ENCODE measurements around the gene CRAT.

Gene CRAT

DNA sequence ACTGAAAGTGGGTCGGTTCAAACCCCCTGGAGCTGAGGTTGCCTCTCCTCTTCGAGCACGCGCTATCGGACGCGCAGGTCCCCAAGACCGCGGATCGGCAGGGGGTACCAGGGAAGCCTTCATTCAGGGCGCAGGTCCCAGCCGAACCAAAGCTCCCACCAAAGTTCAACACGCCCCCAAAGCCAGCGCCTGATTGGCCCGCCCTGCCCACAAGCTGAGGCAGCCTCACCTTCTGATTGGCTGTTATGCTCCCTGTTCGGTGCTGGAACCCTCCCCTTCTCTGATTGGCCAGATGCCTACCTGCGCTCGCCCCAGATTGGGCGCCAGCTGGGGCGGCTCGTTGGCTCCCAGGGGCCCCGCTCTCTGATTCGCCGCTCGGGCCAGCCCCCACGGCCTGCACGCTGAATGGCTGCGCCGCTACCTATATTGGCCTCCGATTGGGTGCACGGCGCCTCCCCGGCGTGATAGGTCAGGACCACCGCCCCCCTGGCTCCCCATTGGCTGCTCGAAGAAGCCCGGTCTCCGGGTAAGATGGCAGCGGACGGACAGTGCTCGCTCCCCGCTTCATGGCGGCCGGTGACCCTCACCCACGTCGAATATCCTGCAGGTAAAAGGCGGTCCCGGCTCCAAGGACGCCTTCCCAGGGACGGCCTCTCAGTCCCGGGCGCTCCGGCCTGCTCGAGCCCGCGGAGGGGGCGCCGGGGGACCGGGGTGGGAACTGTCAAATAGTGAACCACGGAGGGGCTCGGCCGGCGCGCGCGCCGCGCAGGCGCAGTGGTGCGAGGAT lies 29.8 kb downstream of the CRAT start, which contains the start of gene DOLPP1:
Gene DOLPP1 (plus strand): TSS at position 511 of the 787 bp plus-strand sequence. CDS start 21 bp downstream, at position 532.
- DNase-seq, result peak; percentile 98 to 99

DNA sequence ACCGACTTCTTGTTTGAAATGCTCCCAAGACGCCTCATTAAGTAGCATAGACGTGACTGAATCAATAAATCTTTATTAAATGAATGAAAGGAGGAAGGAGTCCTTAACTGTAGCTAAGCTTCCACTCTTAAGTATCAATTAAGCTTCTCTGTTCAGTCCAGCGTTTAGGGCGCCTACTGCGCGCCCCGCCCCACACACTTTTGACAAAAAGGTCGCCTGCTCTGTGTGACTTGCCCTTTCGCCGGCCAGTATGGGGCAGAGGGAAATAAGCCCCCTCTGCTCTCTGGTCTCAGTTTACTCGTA lies 30.3 kb downstream of the CRAT start:
- no peak for DNase-seq

DNA sequence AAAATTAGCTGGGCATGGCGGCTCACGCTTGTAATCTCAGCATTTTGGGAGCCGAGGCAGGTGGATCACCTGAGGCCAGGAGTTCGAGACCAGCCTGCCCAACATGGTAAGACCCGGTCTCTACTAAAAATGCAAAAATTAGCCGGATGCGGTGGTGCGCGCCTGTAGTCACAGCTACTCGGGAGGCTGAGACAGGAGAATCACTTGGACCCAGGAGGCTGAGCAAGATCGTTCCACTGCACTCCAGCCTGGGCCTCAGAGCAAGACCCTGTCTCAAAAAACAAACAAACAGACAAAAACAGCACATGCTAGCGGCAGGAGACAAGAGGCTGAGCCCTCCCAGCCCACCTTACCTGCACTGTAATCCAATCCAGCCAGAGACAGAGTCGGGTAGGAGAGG lies 30.8 kb downstream of the CRAT start:
- DNase-seq, result no peak

DNA sequence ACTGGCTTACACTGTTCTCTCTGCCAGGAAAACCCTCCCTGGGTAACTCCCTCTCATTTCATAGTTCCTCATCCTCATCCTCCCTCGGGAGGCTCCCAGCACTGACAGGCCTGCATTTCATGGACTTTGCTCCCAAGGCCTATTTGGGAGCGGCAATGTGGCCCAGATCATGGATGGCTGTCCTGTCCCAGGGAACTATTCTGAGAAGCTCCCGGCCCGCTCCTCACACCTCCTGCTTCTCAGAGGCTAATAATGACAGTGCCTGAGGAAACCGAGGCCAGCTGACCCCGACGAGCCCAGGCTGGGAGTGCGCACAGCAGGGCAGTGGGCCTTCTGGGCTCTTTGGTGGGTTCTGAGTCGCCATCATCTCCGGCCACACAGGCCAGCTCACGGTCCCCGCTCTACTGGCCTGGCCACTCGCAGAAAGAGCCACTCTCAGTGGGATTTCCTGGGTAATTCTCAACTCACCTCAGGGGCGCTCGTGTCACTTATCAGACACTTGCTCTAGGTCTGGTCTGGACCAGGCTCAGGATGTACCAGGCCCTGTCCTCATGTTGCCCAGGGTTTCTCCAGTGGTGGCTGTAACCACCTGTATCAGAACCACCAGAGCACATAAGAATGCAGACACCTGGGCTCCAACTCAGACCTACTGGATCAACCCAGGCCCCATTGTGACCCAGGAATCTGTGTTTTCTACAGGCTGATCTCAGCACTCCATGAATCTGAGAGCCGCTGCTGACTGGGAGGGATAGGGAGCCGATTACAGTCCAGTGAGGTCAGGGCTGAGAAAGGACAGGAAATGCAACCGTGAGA lies 31.7 kb downstream of the CRAT start:
- no peak for DNase-seq

DNA sequence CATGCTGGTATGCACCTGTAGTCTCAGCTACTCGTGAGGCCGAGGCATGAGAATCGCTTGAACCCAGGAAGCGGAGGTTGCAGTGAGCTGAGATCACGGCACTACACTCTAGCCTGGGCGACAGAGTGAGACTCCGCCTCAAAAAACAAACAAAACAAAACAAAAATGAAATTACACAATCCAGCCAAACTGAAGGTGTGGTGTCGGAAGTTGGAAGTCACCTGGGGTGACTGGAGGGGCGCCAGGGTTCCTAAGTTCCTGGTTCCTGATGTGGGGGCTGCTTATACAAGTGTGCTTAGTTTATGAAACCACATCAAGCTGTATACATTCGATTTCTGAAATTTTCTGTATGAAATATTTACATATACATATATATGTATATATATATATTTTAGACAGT lies 33.4 kb downstream of the CRAT start:
- no peak for DNase-seq

DNA sequence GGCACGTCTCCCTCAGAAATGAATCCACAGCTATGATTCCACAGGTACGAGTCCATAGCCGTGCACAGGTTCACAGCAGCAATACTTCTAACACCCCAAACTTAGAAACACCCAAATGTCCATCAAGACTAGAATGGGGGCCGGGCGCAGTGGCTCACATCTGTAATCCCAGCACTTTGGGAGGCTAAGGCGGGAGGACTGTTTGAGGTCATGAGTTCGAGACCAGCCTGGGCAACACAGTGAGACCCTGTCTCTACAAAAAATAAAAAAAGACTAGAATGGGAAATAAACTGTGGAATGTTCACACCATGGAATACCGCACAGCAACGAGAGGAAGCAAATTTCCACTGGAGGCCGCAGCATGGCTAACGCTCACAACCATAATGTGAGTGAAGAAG lies 34.0 kb downstream of the CRAT start:
- DNase-seq, result no peak

DNA sequence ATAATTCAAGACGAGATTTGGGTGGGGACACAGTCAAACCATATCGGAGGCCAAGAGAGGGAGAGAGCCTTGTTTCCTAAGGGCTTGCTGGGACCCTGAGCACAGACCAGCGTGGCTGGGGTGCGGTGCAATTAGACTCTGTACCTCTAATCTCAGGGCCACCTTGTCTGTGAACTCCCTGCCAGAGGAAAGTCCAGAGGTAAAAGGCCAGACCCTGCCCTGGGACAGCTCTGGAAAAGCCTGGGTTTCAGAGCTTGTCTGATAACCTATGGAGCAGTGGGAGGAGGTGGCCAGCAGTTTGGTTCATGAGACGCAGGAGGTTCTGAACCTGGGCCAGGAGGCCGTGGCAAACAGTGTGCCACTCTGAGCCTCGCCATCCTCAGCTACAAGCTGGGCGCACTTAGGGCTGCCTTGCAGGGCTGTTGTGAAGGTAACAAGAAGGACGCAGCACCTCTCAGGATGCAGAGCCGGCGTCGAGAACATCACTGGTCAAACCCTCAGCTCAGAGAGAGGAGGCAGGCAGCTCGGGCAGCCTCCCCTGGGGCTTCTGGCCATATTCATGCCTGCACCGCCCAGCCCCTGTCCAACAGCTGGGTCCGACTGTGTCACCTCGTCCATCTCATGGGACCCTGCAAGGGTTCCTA lies 34.5 kb downstream of the CRAT start:
- no peak for DNase-seq

DNA sequence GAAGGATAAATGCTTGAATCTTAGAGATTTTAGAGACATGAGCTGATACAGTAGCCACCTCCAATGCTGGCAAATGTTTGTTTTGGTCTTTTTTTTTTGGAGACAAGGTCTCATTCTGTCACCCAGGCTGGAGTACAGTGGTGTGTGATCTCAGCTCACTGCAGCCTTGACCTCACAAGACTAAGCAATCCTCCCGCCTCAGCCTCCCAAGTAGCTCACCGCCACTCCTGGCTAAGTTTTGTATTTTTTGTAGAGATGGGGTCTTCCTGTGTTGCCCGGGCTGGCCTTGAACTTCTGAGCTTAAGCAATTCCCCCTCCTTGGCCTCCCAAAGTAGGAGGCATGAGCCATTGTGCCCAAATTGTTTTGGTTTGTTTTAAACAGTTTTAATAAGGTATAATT lies 36.5 kb downstream of the CRAT start:
- no peak for DNase-seq

DNA sequence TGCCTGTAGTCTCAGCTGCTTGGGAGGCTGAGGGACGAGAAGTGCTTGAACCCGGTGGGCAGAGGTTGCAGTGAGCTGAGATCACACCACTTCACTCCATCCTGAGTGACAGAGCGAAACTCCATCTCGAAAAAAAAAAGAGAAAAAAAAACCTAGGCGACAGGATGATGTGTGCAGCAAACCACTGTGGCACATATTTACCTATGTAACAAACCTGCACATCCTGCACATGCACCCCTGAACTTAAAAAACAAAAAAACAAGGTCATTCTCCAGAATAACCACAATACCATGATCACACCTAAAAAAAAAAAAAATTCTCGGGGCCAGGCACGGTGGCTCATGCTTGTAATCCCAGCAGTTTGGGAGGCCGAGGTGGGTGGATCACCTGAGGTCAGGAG lies 37.2 kb downstream of the CRAT start:
- DNase-seq, result no peak

DNA sequence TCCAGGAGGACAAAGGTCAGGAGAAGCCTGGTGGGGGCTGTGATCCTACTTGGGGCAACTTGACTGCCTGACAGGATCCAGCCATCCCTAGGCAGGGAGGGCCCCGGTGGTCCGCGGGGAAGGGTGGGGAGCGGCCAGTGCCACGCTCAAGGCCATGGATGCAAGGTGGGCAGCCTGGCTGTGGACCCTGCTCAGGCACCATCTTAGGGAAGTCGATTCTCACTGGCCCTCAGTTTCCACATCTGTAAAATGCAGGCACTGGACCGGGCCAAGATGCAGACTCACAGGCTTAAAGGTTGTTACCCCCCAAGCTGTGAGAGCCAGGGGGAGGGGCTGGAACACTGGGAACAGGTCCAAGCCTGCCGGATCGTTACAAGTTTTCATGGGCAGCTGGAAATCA lies 38.4 kb downstream of the CRAT start:
- no peak for DNase-seq

DNA sequence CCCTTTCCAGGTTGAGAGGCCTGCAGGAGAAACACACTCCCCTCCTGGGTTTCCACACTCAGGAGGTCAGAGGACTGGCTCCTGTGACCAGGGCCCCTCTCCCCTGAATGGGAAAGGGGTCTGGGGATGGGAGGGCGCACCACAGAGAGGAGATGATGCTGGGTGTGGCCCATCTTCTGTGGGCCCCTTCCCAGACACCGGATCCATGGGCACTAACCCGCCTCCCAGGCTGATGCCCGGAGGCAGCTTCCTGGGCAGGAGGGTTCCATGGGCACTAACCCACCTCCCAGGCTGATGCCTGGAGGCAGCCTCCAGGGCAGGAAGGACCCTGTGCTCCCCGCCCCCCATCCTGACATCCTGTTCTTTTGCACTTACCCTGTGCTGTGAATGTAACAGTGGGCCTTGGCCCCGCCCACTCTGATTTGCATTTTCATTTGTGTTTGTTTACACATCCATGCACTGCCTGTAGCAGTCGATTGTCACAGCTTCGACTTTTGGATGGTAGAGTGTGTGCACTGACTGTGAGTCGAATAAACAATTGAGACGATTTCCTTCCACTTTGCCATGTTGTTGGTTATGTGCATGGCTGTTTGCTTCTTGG lies 39.0 kb downstream of the CRAT start:
- DNase-seq, result no peak

DNA sequence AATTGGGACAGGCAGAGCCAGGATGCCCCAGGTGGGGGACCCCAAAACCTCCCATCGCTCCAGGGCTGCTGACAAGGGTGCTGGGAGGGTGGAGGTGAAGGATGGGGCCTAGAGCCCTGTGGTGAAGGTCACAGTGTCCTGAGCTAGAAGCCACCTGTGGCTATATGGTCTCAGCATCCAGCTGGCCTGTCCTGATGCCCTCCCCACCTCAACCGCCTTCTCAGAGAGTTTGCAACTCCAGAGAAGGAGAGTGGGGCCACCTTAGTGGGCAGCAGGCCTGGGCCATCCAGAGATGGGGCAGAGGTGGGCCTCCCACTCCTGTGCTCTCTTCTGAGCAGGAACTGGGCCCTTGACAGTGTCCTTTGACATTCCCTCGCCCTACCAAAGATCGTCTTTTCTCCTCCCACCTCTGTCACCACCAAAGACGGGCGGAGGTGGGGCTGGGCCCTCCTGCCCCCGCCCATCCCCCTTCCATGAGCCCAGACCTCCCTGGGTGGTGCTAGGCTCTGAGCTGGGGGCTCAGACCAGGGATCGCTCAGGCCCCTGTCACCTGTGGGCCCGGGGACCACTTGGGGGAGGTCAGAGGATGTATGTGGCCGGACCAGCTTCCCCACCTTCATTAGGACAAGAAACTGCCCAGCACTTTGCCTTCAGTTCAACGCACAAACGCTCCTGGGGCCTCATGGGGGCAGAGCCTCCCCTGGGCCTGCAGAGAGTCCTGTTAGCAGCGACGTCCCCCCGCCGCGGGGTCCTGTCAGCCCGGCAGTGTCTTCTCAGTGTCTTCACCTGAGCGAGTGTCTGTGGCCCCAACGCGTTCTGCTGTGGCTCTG lies 39.7 kb downstream of the CRAT start:
- no peak for DNase-seq

DNA sequence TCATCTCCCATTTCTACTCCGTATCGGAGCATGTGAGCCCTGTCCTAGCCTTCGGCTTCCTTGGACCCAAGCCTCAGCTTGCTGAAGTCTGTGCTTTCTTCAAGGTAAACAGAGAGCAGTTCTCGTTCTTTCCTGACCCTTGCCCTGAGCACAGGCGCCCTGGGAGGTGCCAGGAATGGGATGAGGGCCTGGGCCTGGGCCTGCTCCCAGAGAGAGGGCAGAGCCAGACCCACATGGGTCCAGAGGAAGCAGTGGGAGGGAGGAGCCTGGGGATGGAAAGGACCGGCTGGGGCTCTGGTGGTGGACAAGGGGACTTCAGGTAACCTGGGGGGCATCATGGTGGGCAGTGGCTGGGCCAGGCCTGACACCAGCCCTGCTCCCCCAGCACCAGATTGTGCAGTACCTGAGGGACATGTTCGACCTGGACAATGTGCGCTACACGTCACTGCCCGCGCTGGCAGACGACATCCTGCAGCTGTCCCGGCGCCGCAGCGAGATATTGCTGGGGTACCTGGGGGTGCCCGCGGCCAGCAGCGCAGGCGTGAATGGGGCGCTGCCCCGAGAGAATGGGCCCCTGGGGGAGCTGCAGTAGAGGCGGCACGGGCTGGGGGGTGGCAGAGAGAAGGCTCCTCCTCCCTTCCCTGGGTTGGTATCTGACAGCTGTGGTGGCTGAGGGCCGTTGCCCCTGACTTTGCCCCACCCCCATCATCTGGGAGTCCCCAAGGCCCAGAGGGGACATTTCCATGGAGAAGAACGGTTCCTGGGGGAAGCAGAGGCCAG lies 40.5 kb downstream of the CRAT start:
- no peak for DNase-seq

DNA sequence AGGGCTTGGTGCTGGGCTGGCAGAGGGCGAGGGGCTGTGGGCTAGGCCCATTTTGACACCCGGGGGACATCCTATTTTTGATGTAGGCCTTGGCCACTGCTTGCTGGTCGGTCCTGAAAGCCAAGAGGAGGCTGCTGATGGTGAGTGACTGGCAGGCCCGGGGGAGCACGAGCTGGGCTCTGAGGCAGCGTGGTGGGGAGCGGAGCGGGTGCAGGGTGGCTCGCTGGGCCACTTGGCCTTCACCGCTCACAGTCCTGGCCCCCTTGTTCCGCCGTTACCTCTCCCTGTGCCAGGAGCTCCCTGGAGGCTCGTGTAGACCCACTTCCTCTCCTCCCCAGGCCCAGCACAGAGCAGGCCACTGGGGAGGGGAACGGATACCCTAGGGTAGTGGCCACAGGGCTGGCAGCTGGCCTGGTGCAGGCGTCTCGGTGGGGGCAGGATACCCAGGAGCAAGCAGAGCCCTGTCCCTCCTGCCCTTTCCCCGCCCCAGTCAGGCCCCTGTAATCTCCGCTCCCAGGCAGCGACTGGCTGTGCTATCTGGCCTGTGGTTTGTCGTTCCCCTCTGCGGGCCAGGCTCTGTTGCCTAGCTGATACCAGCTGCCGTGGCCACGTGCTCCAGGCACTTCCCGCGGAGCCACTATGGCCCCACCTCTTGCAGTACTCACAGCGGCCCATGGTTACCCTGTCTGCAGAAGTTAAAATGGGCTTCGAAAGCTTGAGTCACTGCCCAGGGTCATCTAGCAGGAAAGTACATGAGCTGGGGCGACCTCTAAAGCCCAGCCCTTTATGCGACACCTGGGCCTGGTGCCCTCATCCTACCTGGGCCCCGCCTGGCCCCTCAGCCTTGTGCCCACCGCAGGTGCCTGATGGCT lies 41.4 kb downstream of the CRAT start:
- DNase-seq, result peak; percentile 28 to 44

DNA sequence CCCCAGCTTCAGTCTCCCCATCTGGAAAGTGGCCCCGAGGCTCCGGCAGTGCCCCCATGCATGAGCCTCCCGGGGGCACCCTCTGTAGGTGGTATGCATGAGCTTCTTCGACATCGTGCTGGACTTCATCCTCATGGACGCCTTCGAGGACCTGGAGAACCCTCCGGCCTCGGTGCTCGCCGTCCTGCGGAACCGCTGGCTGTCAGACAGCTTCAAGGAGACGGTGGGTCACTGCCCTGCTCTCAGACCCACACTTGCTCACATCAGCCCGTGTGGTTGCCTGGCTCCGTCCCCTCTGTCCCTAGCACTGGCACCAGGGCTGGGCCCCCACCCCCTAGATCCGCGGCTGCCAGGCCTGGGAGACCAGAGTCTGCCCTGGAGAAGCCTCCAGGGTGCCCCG lies 42.5 kb downstream of the CRAT start:
- no peak for DNase-seq

DNA sequence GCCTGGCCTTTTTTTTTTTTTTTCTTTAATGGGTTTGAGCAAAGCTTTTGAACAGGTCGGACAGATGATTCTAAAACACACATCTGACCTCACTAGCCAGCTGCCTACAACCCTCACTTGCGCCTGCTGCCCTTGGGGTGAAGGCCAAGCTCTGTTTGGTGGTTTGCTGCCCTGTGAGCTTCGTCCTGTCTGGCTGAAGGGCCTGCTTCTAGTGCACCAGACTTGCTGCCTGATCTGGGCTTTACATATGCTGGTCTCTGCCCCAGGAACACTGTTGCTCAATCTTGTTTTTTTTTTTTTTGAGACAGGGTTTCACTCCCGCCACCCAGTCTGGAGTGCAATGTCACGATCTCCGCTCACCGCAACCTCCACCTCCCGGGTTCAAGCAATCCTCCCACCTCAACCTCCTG lies 46.1 kb downstream of the CRAT start:
- no peak for DNase-seq

DNA sequence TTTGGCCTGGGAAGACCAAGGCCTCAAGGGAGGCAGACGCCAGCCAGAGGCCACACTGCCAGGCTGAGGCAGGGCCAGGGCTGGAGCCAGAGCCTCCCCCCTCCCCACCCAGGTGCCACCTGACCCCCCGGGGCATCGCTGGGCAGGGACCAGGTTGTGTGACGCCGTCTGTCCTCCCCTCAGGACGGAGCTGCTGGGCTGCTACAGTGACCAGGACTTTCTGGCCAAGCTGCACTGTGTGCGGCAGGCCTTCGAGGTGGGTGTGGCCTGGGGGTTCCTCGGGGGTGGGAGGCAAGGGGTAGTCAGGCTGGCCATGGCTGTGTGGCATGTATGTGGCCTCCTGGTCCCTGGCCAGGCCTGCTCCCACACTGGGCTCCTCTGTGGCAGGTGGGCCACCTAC lies 47.5 kb downstream of the CRAT start:
- no peak for DNase-seq

DNA sequence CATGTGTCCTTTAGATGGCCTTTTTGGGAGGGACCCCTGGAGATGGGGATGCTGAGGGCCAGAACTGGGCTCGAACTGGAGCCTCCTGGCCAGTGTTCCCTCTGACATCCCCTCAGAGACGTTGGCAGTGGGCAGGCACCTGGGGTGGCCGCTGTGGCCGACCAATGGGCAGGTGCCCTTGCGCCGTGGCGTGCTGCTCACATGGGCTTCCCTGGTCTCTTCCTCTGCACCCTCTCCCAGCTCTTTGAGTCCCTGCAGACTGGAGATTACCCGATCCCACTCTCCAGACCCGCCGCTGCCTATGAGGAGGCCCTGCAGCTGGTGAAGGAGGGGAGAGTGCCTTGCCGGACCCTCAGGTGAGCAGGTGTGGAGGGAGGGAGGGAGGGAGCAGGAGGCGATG lies 49.6 kb downstream of the CRAT start:
- no peak for DNase-seq

DNA sequence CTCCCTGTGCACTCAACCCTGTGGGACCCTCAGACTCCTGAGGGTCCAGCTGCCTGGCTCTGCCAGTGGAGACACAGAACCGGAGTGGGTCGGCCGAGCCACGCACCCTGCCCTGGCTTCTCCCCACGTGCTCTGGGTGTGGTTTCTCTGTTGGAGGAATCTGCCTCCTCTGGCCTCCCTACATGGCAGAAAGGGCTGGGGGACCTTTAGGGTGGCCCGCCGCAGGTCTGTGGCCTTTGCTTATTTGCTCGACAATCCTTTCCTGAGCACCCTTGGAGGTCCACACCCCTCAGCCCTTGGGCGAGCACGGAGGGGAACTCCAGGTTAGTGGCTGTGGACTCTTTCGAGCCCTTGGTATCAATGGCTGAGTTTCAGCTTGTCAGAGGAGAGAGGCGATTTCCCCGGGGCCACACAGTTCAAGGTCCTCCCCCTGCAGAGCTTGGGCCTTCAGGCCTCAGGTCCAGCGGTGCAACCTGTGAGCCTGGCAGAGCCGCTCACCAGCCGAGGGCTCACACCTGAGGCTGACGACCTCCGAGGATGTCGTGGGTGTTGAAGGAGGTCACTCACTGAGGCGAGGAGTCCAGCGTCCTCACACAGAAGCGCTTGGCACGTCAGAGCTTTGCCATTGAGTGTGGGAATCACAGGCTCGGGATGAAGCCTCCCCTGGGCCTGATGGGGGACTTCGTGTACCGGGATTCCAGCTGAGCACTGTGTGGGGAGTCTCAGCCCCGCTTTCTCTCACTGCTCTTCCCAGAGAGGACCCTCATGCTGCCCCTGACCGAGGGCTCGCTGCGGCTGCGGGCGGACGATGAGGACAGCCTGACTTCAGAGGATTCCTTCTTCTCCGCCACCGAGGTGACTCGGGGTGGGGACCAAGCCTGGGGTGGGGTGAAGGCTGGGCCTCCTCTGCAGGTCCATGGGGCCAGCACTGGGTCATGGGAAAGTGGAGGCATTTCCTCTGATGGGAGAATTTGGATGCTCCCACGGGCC lies 50.5 kb downstream of the CRAT start:
- DNase-seq, result no peak

Measured in activated CD4-positive, alpha-beta T cell treated with anti-CD3 and anti-CD28 coated beads for 4 hours (primary cell).